ENCODE measurements around the gene DIAPH3.
"Not testable (repeated sequence)": the region's sequence is repeated elsewhere in the genome, so short reads cannot be mapped to it uniquely, and the experiment has no call there.

The DIAPH3 gene

GRCh38 chr13:60091573-60091972 lies 72.2 kb downstream of the DIAPH3 start:
- Histone ChIP-seq H3K79me1 (ENCODE audit: low read depth, low read length) (no peaks in the 10 kb centered on the region), H3K4me1 (ENCODE audit: control insufficient read depth in 2 of 2, insufficient read depth in 1 of 2, low read depth in 1 of 2, low read length in 2 of 2) (no peaks in the 10 kb centered on the region), H2AK5ac (ENCODE audit: low read depth, low read length) (no peak overlapping the region), H3K14ac (ENCODE audit: low read length) (no peak overlapping the region), H2BK15ac (ENCODE audit: low read length) (no peak overlapping the region), H4K91ac (ENCODE audit: low read depth, low read length, poor library complexity) (no peak overlapping the region), H3K27ac (replicated peaks; ENCODE audit: low read length) (no peak overlapping the region), H3K4me3 (ENCODE audit: low read length in 2 of 2) (no peak overlapping the region), H3K23ac (ENCODE audit: low read depth, low read length, poor library complexity) (no peak overlapping the region), H3K9ac (ENCODE audit: low read depth, low read length, poor library complexity) (no peak overlapping the region), H2AFZ (ENCODE audit: low read length) (no peak overlapping the region), H3K9me3 (replicated peaks in 1 of 2; ENCODE audit: control insufficient read depth in 2 of 2, insufficient read depth in 1 of 2, low read depth in 1 of 2, low read length in 2 of 2) (no peaks in the 10 kb centered on the region), H3K4me2 (ENCODE audit: insufficient read depth, low read length, poor library complexity, severe bottlenecking) (no peak overlapping the region), H3K4ac (ENCODE audit: low read length) (no peak overlapping the region), H3K18ac (ENCODE audit: low read length) (no peak overlapping the region), H3K36me3 (replicated peaks in 1 of 2; ENCODE audit: control insufficient read depth in 2 of 2, insufficient read depth in 2 of 2, low read length in 2 of 2) (peaks cover 1 to 31% of the 10 kb centered on the region in 2 donors), H3K27me3 (ENCODE audit: control insufficient read depth in 3 of 3, insufficient read depth in 3 of 3, low read depth in 1 of 3, low read length in 3 of 3) (no peaks in the 10 kb centered on the region), H2BK120ac (ENCODE audit: low read depth, low read length) (no peak overlapping the region), H2BK12ac (ENCODE audit: low read length) (no peak overlapping the region), H2BK5ac (ENCODE audit: low read length) (no peak overlapping the region), H4K8ac (ENCODE audit: low read depth, low read length) (no peak overlapping the region)
- DNase-seq (ENCODE audit: low spot score), result no peak
- WGBS, 2 donors (ENCODE audit: extremely low coverage in 2 of 2, insufficient read length in 2 of 2, insufficient replicate concordance in 1 of 2), result no CpG with 5 or more reads among the region's 2 CpGs

DNA sequence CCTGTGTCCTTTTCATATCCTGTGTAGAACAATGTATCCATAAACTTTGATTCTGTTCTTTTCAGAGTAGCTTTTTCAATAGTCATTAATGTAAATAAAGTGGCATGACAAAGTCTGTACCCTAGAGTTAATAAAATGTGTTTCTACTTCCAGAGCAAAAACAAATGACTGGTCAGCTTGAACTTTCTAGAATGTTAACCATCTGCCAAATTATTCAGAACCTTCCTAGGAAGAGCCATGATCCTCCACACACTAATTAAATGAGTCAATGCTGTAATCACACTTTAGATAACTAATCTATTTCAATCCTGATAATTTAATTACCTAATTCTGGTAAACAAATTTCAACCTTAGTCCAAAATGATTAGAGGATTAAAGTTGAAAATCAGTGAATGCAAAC lies 73.2 kb downstream of the DIAPH3 start:
- Histone ChIP-seq H2BK5ac (ENCODE audit: low read length) (no peak overlapping the region), H4K8ac (ENCODE audit: low read depth, low read length) (no peak overlapping the region), H2BK120ac (ENCODE audit: low read depth, low read length) (no peak overlapping the region), H3K9ac (ENCODE audit: low read depth, low read length, poor library complexity) (no peak overlapping the region), H3K36me3 (replicated peaks in 1 of 2; ENCODE audit: control insufficient read depth in 2 of 2, insufficient read depth in 2 of 2, low read length in 2 of 2) (peaks cover 1 to 31% of the 10 kb centered on the region in 2 donors), H3K9me3 (replicated peaks in 1 of 2; ENCODE audit: control insufficient read depth in 2 of 2, insufficient read depth in 1 of 2, low read depth in 1 of 2, low read length in 2 of 2) (no peaks in the 10 kb centered on the region), H3K4me3 (ENCODE audit: low read length in 2 of 2) (no peak overlapping the region), H2AFZ (ENCODE audit: low read length) (no peak overlapping the region), H4K91ac (ENCODE audit: low read depth, low read length, poor library complexity) (no peak overlapping the region), H3K23ac (ENCODE audit: low read depth, low read length, poor library complexity) (no peak overlapping the region), H3K14ac (ENCODE audit: low read length) (no peak overlapping the region), H2BK12ac (ENCODE audit: low read length) (no peak overlapping the region), H3K18ac (ENCODE audit: low read length) (no peak overlapping the region), H3K79me1 (ENCODE audit: low read depth, low read length) (no peaks in the 10 kb centered on the region), H3K4me1 (ENCODE audit: control insufficient read depth in 2 of 2, insufficient read depth in 1 of 2, low read depth in 1 of 2, low read length in 2 of 2) (no peaks in the 10 kb centered on the region), H3K4me2 (ENCODE audit: insufficient read depth, low read length, poor library complexity, severe bottlenecking) (no peak overlapping the region), H3K27ac (replicated peaks; ENCODE audit: low read length) (no peak overlapping the region), H3K4ac (ENCODE audit: low read length) (no peak overlapping the region), H2BK15ac (ENCODE audit: low read length) (no peak overlapping the region), H2AK5ac (ENCODE audit: low read depth, low read length) (no peak overlapping the region), H3K27me3 (ENCODE audit: control insufficient read depth in 3 of 3, insufficient read depth in 3 of 3, low read depth in 1 of 3, low read length in 3 of 3) (no peaks in the 10 kb centered on the region)
- DNase-seq (ENCODE audit: low spot score), result no peak

DNA sequence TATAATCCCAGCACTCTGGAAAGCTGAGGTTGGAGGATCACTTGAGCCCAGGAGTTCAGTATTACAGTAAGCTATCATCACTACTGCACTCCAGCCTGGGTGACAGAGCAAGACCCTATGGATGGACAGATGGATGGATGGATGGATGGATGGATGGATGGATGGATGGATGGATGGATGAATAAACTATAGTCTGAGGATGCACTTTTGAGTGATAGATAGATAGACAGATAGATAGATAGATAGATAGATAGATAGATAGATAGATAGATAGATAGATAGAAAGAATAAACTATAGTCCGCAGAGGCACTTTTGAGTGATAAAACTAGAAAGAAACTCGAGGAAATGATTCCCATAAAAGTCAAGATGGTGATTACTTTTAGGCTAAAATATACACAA lies 79.9 kb downstream of the DIAPH3 start:
- no CpG with 5 or more reads among the region's 2 CpGs for WGBS, 2 donors (ENCODE audit: extremely low coverage in 2 of 2, insufficient read length in 2 of 2, insufficient replicate concordance in 1 of 2)

DNA sequence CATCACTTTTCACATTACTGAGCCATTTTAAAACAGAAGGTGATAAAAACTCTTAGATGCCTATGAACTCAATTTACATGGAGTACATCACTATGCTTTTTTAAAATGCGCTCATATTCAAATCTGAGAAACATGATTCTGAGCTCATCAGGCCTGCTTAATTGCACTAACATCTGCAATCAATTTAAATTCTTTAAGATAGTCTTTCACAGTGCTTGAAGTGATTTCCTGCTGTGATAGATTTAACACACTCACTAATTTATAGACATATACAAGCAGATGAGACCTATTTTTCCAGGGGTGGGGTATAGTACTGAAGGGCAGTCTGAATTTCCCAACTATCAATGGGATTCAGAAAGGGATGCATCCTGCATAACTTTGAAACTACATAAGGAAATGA lies 82.9 kb downstream of the DIAPH3 start:
- no peak overlapping the region for H2AFZ ChIP-seq (ENCODE audit: low read length)
- no peak overlapping the region for H2BK12ac ChIP-seq (ENCODE audit: low read length)
- peaks cover 0 to 6% of the 10 kb centered on the region in 2 donors for H3K9me3 ChIP-seq (replicated peaks in 1 of 2; ENCODE audit: control insufficient read depth in 2 of 2, insufficient read depth in 1 of 2, low read depth in 1 of 2, low read length in 2 of 2)
- no peaks in the 10 kb centered on the region for H3K4me1 ChIP-seq (ENCODE audit: control insufficient read depth in 2 of 2, insufficient read depth in 1 of 2, low read depth in 1 of 2, low read length in 2 of 2)
- H2BK15ac ChIP-seq (ENCODE audit: low read length), result no peak overlapping the region
- no peak overlapping the region for H2BK120ac ChIP-seq (ENCODE audit: low read depth, low read length)
- no peak overlapping the region for H3K4me2 ChIP-seq (ENCODE audit: insufficient read depth, low read length, poor library complexity, severe bottlenecking)
- H4K91ac ChIP-seq (ENCODE audit: low read depth, low read length, poor library complexity), result no peak overlapping the region
- no peaks in the 10 kb centered on the region for H3K79me1 ChIP-seq (ENCODE audit: low read depth, low read length)
- no peak overlapping the region for H3K4me3 ChIP-seq (ENCODE audit: low read length in 2 of 2)
- H4K8ac ChIP-seq (ENCODE audit: low read depth, low read length), result no peak overlapping the region
- H3K27ac ChIP-seq (replicated peaks; ENCODE audit: low read length), result no peak overlapping the region
- no peak overlapping the region for H3K14ac ChIP-seq (ENCODE audit: low read length)
- H3K36me3 ChIP-seq (replicated peaks in 1 of 2; ENCODE audit: control insufficient read depth in 2 of 2, insufficient read depth in 2 of 2, low read length in 2 of 2), result no peaks in the 10 kb centered on the region
- no peak overlapping the region for H3K23ac ChIP-seq (ENCODE audit: low read depth, low read length, poor library complexity)
- H3K4ac ChIP-seq (ENCODE audit: low read length), result no peak overlapping the region
- H3K18ac ChIP-seq (ENCODE audit: low read length), result no peak overlapping the region
- H2AK5ac ChIP-seq (ENCODE audit: low read depth, low read length), result no peak overlapping the region
- no CpG with 5 or more reads among the region's 1 CpG for WGBS, 2 donors (ENCODE audit: extremely low coverage in 2 of 2, insufficient read length in 2 of 2, insufficient replicate concordance in 1 of 2)
- no peak for DNase-seq (ENCODE audit: low spot score)
- H2BK5ac ChIP-seq (ENCODE audit: low read length), result no peak overlapping the region
- H3K27me3 ChIP-seq (ENCODE audit: control insufficient read depth in 3 of 3, insufficient read depth in 3 of 3, low read depth in 1 of 3, low read length in 3 of 3), result no peaks in the 10 kb centered on the region
- no peak overlapping the region for H3K9ac ChIP-seq (ENCODE audit: low read depth, low read length, poor library complexity)

More for the DNA sequence above, 79.9 kb downstream of the DIAPH3 start:
- not testable (repeated sequence) for H2BK12ac ChIP-seq (ENCODE audit: low read length); H3K4me2 ChIP-seq (ENCODE audit: insufficient read depth, low read length, poor library complexity, severe bottlenecking); H3K9me3 ChIP-seq (replicated peaks in 1 of 2; ENCODE audit: control insufficient read depth in 2 of 2, insufficient read depth in 1 of 2, low read depth in 1 of 2, low read length in 2 of 2); H4K91ac ChIP-seq (ENCODE audit: low read depth, low read length, poor library complexity); H3K4me3 ChIP-seq (ENCODE audit: low read length in 2 of 2); H3K4me1 ChIP-seq (ENCODE audit: control insufficient read depth in 2 of 2, insufficient read depth in 1 of 2, low read depth in 1 of 2, low read length in 2 of 2); H3K23ac ChIP-seq (ENCODE audit: low read depth, low read length, poor library complexity); H2BK120ac ChIP-seq (ENCODE audit: low read depth, low read length); DNase-seq (ENCODE audit: low spot score); H3K27ac ChIP-seq (replicated peaks; ENCODE audit: low read length); H3K27me3 ChIP-seq (ENCODE audit: control insufficient read depth in 3 of 3, insufficient read depth in 3 of 3, low read depth in 1 of 3, low read length in 3 of 3); H2AK5ac ChIP-seq (ENCODE audit: low read depth, low read length); H3K14ac ChIP-seq (ENCODE audit: low read length); H3K79me1 ChIP-seq (ENCODE audit: low read depth, low read length); H3K9ac ChIP-seq (ENCODE audit: low read depth, low read length, poor library complexity); H3K18ac ChIP-seq (ENCODE audit: low read length); H4K8ac ChIP-seq (ENCODE audit: low read depth, low read length); H2AFZ ChIP-seq (ENCODE audit: low read length); H2BK15ac ChIP-seq (ENCODE audit: low read length); H2BK5ac ChIP-seq (ENCODE audit: low read length); H3K4ac ChIP-seq (ENCODE audit: low read length); H3K36me3 ChIP-seq (replicated peaks in 1 of 2; ENCODE audit: control insufficient read depth in 2 of 2, insufficient read depth in 2 of 2, low read length in 2 of 2)
